Iris pigment epithelial cell (primary cell): ENCODE results near the gene PZP.

Experiments
- DNase-seq: peaks from one replicate; pipeline ENCODE4 v3.0.0-alpha.2; 2011; ENCODE audit warnings: low read depth

The PZP gene

GRCh38 chr12:9104087-9104486 lies 104.1 kb downstream of the PZP start:
- DNase-seq: no peak

GRCh38 chr12:9103050-9103849 lies 104.9 kb downstream of the PZP start:
- no peak for DNase-seq

- no peak for DNase-seq
Measured at GRCh38 chr12:9101018-9101687, 107.0 kb downstream of the PZP start.

- no peak for DNase-seq
Measured at GRCh38 chr12:9099552-9100190, 108.5 kb downstream of the PZP start.
